ENCODE results near the gene CHAD.
A peak's percentile ranks its signal among the peaks of the same experiment; 100 is the strongest.
"Not testable (repeated sequence)": the region's sequence is repeated elsewhere in the genome, so short reads cannot be mapped to it uniquely, and the experiment has no call there.

Gene CHAD

GRCh38 chr17:50479522-50480141, 11.0 kb upstream of the CHAD start:
- peak overlapping the region; percentile 85 for H3K4me3 ChIP-seq (ENCODE audit: low read depth, low read length)
- peak; percentile 81 for DNase-seq (ENCODE audit: low read depth)
- TF ChIP-seq CTCF (conservative IDR thresholded peaks at IDR 0.05; ENCODE audit: low read depth, low read length) = peak; percentile 51

DNA sequence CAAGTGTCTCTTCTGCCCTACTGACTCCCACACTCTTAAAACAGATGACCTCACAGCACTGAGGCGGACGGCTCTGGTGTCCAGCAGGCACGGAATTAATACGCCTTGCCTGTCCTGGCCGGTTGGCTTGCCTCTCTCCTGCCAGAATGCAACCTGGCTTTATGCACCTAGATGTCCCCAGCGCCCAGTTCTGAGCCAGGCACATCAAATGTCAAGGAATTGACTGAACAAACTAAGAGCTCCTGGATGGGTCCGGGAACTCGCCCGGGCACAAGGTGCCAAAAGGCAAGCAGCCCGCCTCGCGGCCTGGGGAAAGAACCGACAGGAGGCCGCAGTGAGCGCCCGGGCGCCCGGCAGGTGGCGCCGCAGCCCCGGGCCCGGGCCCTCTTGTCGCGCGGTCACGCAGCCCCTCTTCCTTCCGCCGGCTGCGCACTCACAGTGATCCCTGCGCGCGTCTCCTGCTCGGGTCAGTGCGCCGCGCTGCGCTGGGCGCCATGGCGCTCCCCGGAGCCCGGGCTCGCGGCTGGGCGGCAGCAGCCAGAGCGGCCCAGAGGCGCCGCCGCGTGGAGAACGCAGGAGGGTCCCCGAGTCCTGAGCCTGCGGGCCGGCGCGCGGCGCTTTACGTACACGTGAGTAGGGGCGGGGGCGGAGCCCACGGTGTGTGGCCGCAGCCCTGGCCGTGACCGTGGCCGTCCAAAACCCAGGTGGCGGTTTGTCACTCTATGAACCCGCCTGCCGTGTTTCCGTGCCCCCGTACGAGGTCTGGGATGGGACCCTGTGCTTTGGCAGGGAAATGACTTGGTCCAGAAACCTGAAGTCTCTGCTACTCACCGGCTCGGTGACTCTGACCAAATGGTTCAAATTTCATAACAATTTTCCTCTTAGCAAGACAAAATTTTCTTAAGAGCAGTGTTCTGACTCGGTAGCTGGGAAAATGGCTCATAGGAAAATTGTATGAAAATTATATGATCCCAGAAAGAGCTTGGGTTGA, 10.0 kb upstream of the CHAD start, which contains the start of gene RSAD1:
Gene RSAD1 (plus strand): TSS at position 470 of the 991 bp plus-strand sequence. CDS start 25 bp downstream, at position 495.
- H3K4me3 ChIP-seq (ENCODE audit: low read depth, low read length) = peak within 1 kb of the TSS; percentile 85
- TF ChIP-seq CTCF (conservative IDR thresholded peaks at IDR 0.05; ENCODE audit: low read depth, low read length) = peak; percentile 39

DNA sequence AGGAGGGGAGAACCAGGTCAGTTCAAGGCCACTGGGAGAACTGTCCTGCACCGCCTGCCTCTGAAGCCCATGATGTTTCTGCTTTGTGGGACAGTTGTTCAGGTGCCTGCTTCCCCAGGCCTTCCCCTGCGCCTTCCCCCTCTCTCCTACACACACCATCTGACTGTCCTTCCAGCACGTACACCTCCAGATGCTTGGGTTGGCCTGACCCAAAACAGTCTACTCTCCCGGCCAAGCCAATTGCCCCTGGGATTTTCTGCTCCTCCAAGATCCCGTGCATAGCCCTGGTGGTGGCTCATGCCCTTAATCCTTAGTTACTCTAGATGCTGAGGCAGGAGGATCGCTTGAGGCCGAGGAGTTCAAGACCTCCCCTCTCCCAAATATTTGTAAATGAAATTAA, 9.3 kb upstream of the CHAD start:
- DNase-seq (ENCODE audit: low read depth) = no peak
- H3K4me3 ChIP-seq (ENCODE audit: low read depth, low read length) = no peak overlapping the region

More for the DNA sequence above, 10.0 kb upstream of the CHAD start, which contains the start of gene RSAD1:
- peak; percentile 83 for DNase-seq (ENCODE audit: low read depth)

GRCh38 chr17:50476545-50477315, 8.1 kb upstream of the CHAD start:
- no peak overlapping the region for H3K4me3 ChIP-seq (ENCODE audit: low read depth, low read length)
- TF ChIP-seq CTCF (conservative IDR thresholded peaks at IDR 0.05; ENCODE audit: low read depth, low read length) = no peak
- no peak for DNase-seq (ENCODE audit: low read depth)

More for the DNA sequence above, 9.3 kb upstream of the CHAD start:
- TF ChIP-seq CTCF (conservative IDR thresholded peaks at IDR 0.05; ENCODE audit: low read depth, low read length) = no peak

- H3K4me3 ChIP-seq (ENCODE audit: low read depth, low read length); DNase-seq (ENCODE audit: low read depth): not testable (repeated sequence)
These were observed 7.3 kb upstream of the CHAD start for GRCh38 chr17:50475775-50476544.

DNA sequence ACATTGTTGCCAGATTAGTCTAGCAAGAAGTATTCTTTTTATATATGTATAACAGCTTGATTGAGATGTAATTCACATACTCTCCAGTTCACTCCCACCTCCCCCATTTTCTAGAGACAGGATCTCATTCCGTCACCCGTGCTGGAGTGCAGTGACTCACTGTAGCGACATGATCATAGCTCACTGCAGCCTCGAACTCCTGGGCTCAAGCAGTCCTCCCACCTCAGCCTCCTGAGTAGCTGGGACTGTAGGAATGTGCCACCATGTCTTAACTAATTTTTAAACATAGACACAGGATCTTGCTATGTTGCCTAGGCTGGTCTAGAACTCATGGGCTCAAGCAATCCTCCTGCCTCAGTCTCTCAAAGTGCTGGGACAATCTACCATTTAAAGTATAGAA, 6.7 kb upstream of the CHAD start:
- no peak for DNase-seq (ENCODE audit: low read depth)
- H3K4me3 ChIP-seq (ENCODE audit: low read depth, low read length) = no peak overlapping the region
- TF ChIP-seq CTCF (conservative IDR thresholded peaks at IDR 0.05; ENCODE audit: low read depth, low read length) = no peak

Data from choroid plexus epithelial cell (primary cell).